ENCODE data around the gene SLC16A3.

Gene SLC16A3

GRCh38 chr17:82228842-82229697, at the start of gene SLC16A3:
SLC16A3 (plus strand) TSS chr17:82229042; CDS start chr17:82236009, 6,967 bp downstream.
- TF ChIP-seq CTCF (conservative IDR thresholded peaks at IDR 0.05; ENCODE audit: low read length) = no peak
- H3K4me3 ChIP-seq (ENCODE audit: low read length) = peak within 1 kb of the TSS; percentile 94
- peak; percentile 80 for DNase-seq (ENCODE audit: low read depth)

- H3K4me3 ChIP-seq (ENCODE audit: low read length) = no peak overlapping the region
- TF ChIP-seq CTCF (conservative IDR thresholded peaks at IDR 0.05; ENCODE audit: low read length) = no peak
- DNase-seq (ENCODE audit: low read depth) = no peak
Measured at GRCh38 chr17:82179412-82179811, 49.4 kb upstream of the SLC16A3 start.

GRCh38 chr17:82179946-82180475, 48.8 kb upstream of the SLC16A3 start:
- TF ChIP-seq CTCF (conservative IDR thresholded peaks at IDR 0.05; ENCODE audit: low read length) = no peak
- no peak overlapping the region for H3K4me3 ChIP-seq (ENCODE audit: low read length)
- DNase-seq (ENCODE audit: low read depth) = no peak

- no peak overlapping the region for H3K4me3 ChIP-seq (ENCODE audit: low read length)
- no peak for TF ChIP-seq CTCF (conservative IDR thresholded peaks at IDR 0.05; ENCODE audit: low read length)
- no peak for DNase-seq (ENCODE audit: low read depth)
Measured at GRCh38 chr17:82180776-82181528, 47.9 kb upstream of the SLC16A3 start.

- no peak for DNase-seq (ENCODE audit: low read depth)
- no peak overlapping the region for H3K4me3 ChIP-seq (ENCODE audit: low read length)
- no peak for TF ChIP-seq CTCF (conservative IDR thresholded peaks at IDR 0.05; ENCODE audit: low read length)
Measured at GRCh38 chr17:82184761-82185160, 44.1 kb upstream of the SLC16A3 start.

GRCh38 chr17:82186221-82186620, 42.6 kb upstream of the SLC16A3 start:
- DNase-seq (ENCODE audit: low read depth) = no peak
- no peak for TF ChIP-seq CTCF (conservative IDR thresholded peaks at IDR 0.05; ENCODE audit: low read length)

More at GRCh38 chr17:82186221-82186620, 42.6 kb upstream of the SLC16A3 start:
- no peak overlapping the region for H3K4me3 ChIP-seq (ENCODE audit: low read length)

Measured in AG10803 (cell line).